Measurements from ENCODE around the gene ZRANB1. TPM values are rescaled to one million over a fixed set of nuclear protein-coding genes. Genes with fewer than 3 reads are reported as not detected.

Gene ZRANB1
- total RNA-seq, 1 donor = 22.3 TPM

DNA sequence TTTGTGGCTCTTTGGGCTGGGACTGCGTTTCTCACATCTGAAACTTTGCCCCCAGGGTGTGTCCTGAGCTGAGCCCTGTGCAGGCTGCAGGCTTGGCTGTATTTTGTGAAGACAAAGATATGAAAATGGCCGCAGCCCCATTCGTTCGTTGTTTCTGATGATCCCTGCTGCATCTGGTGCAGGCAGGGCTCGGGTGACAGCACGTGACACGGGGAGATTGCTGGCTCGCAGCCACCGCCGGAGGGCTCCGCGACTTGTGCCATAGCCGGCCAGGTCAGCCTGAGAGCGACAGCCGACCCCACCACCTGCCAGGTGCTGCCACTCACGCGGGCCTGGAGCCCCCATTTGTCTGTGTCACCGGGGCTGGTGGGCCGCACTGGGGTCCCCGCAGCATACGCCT lies 81.3 kb downstream of the ZRANB1 start:
- no peak overlapping the region for H3K4me3 ChIP-seq (ENCODE audit: low read depth, low read length)
- no peak for DNase-seq (ENCODE audit: low read depth)
- TF ChIP-seq, protein P1, sequence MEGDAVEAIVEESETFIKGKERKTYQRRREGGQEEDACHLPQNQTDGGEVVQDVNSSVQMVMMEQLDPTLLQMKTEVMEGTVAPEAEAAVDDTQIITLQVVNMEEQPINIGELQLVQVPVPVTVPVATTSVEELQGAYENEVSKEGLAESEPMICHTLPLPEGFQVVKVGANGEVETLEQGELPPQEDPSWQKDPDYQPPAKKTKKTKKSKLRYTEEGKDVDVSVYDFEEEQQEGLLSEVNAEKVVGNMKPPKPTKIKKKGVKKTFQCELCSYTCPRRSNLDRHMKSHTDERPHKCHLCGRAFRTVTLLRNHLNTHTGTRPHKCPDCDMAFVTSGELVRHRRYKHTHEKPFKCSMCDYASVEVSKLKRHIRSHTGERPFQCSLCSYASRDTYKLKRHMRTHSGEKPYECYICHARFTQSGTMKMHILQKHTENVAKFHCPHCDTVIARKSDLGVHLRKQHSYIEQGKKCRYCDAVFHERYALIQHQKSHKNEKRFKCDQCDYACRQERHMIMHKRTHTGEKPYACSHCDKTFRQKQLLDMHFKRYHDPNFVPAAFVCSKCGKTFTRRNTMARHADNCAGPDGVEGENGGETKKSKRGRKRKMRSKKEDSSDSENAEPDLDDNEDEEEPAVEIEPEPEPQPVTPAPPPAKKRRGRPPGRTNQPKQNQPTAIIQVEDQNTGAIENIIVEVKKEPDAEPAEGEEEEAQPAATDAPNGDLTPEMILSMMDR (IDR thresholded peaks at IDR 0.05; ENCODE audit: insufficient read depth, low read length) = no peak

DNA sequence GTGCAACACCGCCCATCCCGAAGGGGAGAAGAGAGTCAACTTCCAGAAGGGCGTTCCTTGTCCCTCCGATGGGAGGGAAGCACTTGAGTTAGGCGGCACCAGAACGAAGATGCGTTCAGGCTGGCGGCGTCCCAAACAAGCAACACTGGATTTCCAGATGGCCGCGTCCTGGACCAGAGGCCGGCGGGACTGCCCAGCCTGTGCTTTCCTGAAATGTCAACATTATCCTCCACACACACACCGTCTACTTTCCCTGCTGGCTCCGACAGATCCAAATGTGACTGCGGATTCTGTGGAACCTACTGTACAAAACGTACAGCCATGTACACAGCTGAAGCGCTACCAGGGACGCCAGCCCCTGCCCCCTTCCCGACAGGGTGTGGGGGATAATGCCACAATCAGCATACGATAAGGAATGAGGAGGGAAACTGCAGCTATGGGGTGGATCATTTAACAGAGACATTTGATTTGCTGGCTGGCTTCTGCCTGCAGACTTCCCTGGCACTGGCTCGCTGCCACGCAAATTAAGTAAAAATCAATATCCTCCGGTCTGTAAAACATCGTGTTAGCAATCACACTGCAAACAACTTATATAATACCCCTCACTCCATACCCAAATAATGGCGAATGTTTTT lies 82.1 kb downstream of the ZRANB1 start:
- TF ChIP-seq, protein P1 (IDR thresholded peaks at IDR 0.05; ENCODE audit: insufficient read depth, low read length) = no peak
- DNase-seq (ENCODE audit: low read depth) = no peak
- H3K4me3 ChIP-seq (ENCODE audit: low read depth, low read length) = no peak overlapping the region

DNA sequence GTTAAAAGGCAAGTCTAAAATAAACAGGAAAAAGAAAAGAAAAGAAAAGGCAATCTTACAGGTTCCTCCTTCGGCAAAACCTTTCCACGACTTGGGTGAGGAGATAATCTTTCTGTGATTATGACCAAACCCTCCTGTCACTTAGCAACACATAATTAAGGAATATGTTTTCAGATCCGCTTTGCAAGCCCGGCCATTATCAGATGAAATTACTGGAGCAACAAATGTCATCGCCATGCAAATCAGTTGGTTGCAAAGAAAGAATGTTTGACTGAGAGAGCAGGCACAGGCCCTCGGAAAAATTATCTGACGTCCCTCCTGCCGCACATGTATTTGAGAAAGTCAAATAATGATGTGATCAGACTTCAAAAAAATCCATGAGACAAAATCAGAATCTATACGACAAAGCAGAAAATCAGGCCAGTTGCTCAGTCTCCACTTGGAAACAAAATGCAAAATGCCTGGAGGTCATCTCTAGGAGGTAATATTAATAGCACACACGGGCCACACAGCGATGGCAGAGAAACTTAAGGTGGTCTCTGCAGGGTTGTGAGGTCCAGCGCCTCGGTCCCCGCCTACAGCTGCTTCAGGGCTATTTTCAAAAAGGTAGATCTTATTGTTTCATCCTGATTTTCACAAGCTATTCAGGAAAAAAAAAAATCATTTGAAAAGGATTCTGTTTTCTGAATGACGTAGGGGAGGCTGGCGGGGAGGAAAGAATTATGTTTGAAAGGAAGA lies 82.7 kb downstream of the ZRANB1 start:
- H3K4me3 ChIP-seq (ENCODE audit: low read depth, low read length) = no peak overlapping the region
- DNase-seq (ENCODE audit: low read depth) = no peak
- TF ChIP-seq, protein P1 (IDR thresholded peaks at IDR 0.05; ENCODE audit: insufficient read depth, low read length) = no peak

DNA sequence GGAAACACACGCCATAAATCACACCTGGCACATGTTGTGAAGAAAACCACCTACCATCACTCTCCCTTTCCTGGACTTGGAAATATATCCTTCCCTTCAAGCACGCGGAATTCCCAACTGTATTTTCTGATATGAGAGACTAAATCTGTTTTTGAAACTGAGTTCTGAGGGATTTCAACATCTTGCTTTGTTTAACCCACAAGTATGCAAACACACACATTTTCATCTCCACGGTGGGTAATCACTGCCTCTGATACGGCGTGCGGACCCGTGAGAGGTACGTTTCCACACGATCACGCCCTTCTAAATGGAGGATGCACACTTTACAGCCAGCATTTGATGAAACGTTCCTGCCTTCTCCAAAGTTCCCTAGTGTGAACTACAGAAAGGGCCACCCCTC lies 83.4 kb downstream of the ZRANB1 start:
- peak; percentile 41 for DNase-seq (ENCODE audit: low read depth)
- no peak overlapping the region for H3K4me3 ChIP-seq (ENCODE audit: low read depth, low read length)
- TF ChIP-seq, protein P1 (IDR thresholded peaks at IDR 0.05; ENCODE audit: insufficient read depth, low read length) = no peak

DNA sequence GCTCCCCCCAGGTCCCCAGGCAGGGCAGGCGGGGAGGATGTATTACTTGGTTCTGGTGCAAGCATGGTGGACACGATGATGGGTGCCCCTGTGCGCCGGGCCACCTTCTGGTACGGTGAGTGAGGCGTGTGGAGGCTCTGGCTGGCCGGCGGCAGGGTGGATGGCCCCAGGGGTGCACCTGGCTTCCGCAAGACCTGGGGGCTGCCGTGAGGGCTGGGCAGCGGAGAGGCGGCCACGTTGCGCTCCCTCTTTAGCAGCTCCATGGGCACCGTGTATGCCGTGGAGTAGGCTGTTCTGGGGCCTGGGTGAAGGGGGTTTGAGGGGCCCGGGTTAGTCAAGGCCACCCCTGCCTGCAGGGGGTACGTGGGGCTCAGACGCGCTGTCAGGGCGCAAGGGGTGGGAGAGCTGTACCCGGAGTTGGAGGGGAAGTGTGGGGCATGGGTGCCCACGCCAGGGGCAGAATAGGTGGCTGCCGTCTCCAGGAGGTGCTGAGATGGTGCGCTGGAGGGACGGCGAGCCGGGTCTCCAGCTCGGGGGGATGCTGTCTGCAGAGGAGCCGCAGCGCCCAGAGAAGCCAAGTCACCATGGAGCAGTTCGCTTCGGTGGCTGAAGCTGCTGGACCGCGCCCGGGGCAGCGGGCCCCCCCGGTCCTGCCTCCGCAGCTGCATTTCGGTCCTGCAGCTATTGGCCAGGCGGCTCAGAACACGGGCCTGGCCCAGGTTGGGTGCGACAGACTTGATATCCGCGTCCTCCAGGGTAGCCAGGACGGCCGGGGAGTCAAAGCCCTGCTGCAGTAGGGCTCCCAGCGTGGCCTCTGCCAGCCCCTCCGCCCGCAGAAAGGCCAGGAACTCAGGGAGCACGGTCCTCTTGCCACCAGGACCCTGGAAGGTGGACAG lies 84.4 kb downstream of the ZRANB1 start:
- no peak for DNase-seq (ENCODE audit: low read depth)
- TF ChIP-seq, protein P1 (IDR thresholded peaks at IDR 0.05; ENCODE audit: insufficient read depth, low read length) = no peak
- H3K4me3 ChIP-seq (ENCODE audit: low read depth, low read length) = no peak overlapping the region

DNA sequence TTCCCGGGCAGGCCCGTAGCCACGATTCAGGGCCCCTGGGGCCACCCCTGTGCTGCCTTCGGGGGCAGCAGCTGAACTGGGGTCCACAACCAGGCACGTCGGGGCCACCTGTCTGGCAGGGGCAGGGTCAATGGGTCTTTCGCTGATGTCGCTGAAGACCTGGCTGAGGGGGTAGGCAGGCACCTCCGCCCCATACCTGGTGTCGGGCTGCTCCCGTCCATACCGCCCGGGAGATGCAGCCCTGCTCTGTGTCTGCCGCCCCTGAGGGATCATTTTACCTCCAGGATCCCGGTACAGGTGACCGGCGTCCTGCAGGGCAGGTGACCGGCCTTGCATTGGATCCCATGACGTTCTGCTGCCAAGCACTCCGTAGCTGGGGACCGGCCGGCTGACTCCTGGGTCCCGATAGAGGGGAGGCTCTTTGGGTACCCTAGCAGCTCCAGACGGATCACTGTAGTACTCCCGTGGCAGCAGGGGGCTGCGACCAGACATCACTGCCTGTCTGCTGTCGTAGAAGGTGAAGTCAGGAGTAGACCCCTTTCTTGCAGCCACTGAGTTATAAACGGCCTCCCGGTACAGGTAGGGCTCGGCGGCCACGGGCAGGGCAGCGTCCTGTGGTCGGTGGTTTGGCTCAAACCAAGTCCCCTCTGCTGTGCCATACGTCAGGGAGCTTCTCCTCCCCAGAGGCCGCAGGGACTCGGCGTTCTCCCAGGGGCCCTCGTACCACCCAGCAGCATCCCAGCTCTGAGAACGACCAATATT lies 85.2 kb downstream of the ZRANB1 start:
- TF ChIP-seq, protein P1 (IDR thresholded peaks at IDR 0.05; ENCODE audit: insufficient read depth, low read length) = no peak
- no peak overlapping the region for H3K4me3 ChIP-seq (ENCODE audit: low read depth, low read length)
- no peak for DNase-seq (ENCODE audit: low read depth)

Data from fibroblast of the aortic adventitia (primary cell).